ENCODE data around the gene COX5B.
"Not testable (repeated sequence)": the region's sequence is repeated elsewhere in the genome, so short reads cannot be mapped to it uniquely, and the experiment has no call there.

COX5B gene

GRCh38 chr2:97645695-97646629 is at the start of gene COX5B:
TSS of gene COX5B (plus strand) at chr2:97646062. CDS start at chr2:97646087, 25 bp downstream.
- TF ChIP-seq JUND (IDR thresholded peaks at IDR 0.05; ENCODE audit: low read depth), result no peak
- DNase-seq (ENCODE audit: low read depth in 1 of 2, low spot score in 1 of 2), result peak; percentile 92 to 96
- in situ Hi-C loops (cut with HindIII; ENCODE audit: low pct_unique_long_range_greater_than_20kb, low sequenced_read_pairs), result no loop called here

- in situ Hi-C loops (cut with HindIII; ENCODE audit: low pct_unique_long_range_greater_than_20kb, low sequenced_read_pairs); DNase-seq (ENCODE audit: low read depth in 1 of 2, low spot score in 1 of 2): not testable (repeated sequence)
Observed at GRCh38 chr2:97596180-97596579, 49.7 kb upstream of the COX5B start.

GRCh38 chr2:97601537-97601936 is 44.3 kb upstream of the COX5B start:
- in situ Hi-C loops (cut with HindIII; ENCODE audit: low pct_unique_long_range_greater_than_20kb, low sequenced_read_pairs); DNase-seq (ENCODE audit: low read depth in 1 of 2, low spot score in 1 of 2): not testable (repeated sequence)

GRCh38 chr2:97605109-97605508 is 40.8 kb upstream of the COX5B start:
- DNase-seq (ENCODE audit: low read depth in 1 of 2, low spot score in 1 of 2); in situ Hi-C loops (cut with HindIII; ENCODE audit: low pct_unique_long_range_greater_than_20kb, low sequenced_read_pairs): not testable (repeated sequence)

- in situ Hi-C loops (cut with HindIII; ENCODE audit: low pct_unique_long_range_greater_than_20kb, low sequenced_read_pairs), result not testable (repeated sequence)
Observed at GRCh38 chr2:97605524-97606339, 40.1 kb upstream of the COX5B start.

GRCh38 chr2:97608745-97609144 is 37.1 kb upstream of the COX5B start:
- DNase-seq (ENCODE audit: low read depth in 1 of 2, low spot score in 1 of 2); in situ Hi-C loops (cut with HindIII; ENCODE audit: low pct_unique_long_range_greater_than_20kb, low sequenced_read_pairs): not testable (repeated sequence)

More at GRCh38 chr2:97605524-97606339, 40.1 kb upstream of the COX5B start:
- not testable (repeated sequence) for DNase-seq (ENCODE audit: low read depth in 1 of 2, low spot score in 1 of 2)

- in situ Hi-C loops (cut with HindIII; ENCODE audit: low pct_unique_long_range_greater_than_20kb, low sequenced_read_pairs); DNase-seq (ENCODE audit: low read depth in 1 of 2, low spot score in 1 of 2): not testable (repeated sequence)
Observed at GRCh38 chr2:97611895-97612294, 34.0 kb upstream of the COX5B start.

GRCh38 chr2:97615746-97616145 is 30.1 kb upstream of the COX5B start:
- in situ Hi-C loops (cut with HindIII; ENCODE audit: low pct_unique_long_range_greater_than_20kb, low sequenced_read_pairs); DNase-seq (ENCODE audit: low read depth in 1 of 2, low spot score in 1 of 2): not testable (repeated sequence)

GRCh38 chr2:97617911-97618310 is 28.0 kb upstream of the COX5B start:
- no peak for TF ChIP-seq JUND (IDR thresholded peaks at IDR 0.05; ENCODE audit: low read depth)
- in situ Hi-C loops (cut with HindIII; ENCODE audit: low pct_unique_long_range_greater_than_20kb, low sequenced_read_pairs), result no loop called here

GRCh38 chr2:97618939-97619827 is 26.7 kb upstream of the COX5B start:
- DNase-seq (ENCODE audit: low read depth in 1 of 2, low spot score in 1 of 2); in situ Hi-C loops (cut with HindIII; ENCODE audit: low pct_unique_long_range_greater_than_20kb, low sequenced_read_pairs): not testable (repeated sequence)

More at GRCh38 chr2:97617911-97618310, 28.0 kb upstream of the COX5B start:
- no peak for DNase-seq (ENCODE audit: low read depth in 1 of 2, low spot score in 1 of 2)

GRCh38 chr2:97620492-97620891 is 25.4 kb upstream of the COX5B start:
- DNase-seq (ENCODE audit: low read depth in 1 of 2, low spot score in 1 of 2); in situ Hi-C loops (cut with HindIII; ENCODE audit: low pct_unique_long_range_greater_than_20kb, low sequenced_read_pairs): not testable (repeated sequence)

- DNase-seq (ENCODE audit: low read depth in 1 of 2, low spot score in 1 of 2); in situ Hi-C loops (cut with HindIII; ENCODE audit: low pct_unique_long_range_greater_than_20kb, low sequenced_read_pairs): not testable (repeated sequence)
Observed at GRCh38 chr2:97622976-97623375, 22.9 kb upstream of the COX5B start.

GRCh38 chr2:97625354-97626048 is 20.4 kb upstream of the COX5B start:
- in situ Hi-C loops (cut with HindIII; ENCODE audit: low pct_unique_long_range_greater_than_20kb, low sequenced_read_pairs), result not testable (repeated sequence)

GRCh38 chr2:97626049-97626430 is 19.8 kb upstream of the COX5B start:
- in situ Hi-C loops (cut with HindIII; ENCODE audit: low pct_unique_long_range_greater_than_20kb, low sequenced_read_pairs); DNase-seq (ENCODE audit: low read depth in 1 of 2, low spot score in 1 of 2): not testable (repeated sequence)

More at GRCh38 chr2:97625354-97626048, 20.4 kb upstream of the COX5B start:
- DNase-seq (ENCODE audit: low read depth in 1 of 2, low spot score in 1 of 2), result not testable (repeated sequence)
